GM11168 (cell line): ENCODE measurements around the gene FANCC.

ENCODE experiments used
- in situ Hi-C: fragments of 300-500 bp; cut with MboI; formaldehyde crosslinking; loops from one replicate; pipeline ENCODE4 v1.12.0; 2022; ENCODE audit warnings: low sequenced_read_pairs; ENCODE audit not compliant: unreplicated experiment

Gene FANCC

GRCh38 chr9:95107976-95108375, 209.5 kb downstream of the FANCC start:
- in situ Hi-C loops: no loop called here

- in situ Hi-C loops: no loop called here
Measured at GRCh38 chr9:95107001-95107749, 210.3 kb downstream of the FANCC start.

DNA sequence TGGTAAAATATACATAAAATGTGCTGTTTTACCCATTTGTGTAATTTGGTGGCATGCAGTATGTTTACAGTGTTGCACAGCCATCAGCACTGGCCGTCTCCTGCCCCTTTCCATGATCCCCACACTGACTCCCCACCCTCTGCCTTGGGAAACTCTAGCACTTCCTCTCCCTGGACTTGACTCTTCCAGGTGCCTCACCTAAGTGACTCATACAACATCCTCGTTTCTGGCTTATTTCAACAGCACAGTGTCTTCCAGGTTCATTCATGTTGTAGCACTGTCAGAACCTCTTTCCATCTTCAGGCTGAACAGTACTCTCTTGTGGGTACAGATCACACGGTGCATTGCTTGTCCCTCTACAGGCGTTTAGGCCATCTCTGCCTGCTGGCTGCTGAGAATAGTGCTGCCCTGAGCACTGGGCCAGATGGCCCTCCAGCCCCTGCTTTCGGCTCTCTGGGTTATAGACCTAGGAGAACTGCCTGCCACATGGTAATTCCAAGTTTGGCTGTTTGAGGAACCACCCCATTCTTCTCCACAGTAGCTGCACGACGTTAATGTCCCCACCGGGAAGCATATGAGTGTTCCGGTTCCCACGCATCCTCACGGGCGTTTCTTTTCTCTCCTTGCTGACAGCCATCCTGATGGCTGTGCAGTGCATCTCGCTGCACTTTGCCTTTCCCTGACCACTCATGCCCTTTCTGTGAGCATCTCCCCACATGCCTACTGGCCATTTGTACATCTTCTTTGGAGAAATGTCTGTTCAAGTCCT, 211.8 kb downstream of the FANCC start:
- in situ Hi-C loops: no loop called here

DNA sequence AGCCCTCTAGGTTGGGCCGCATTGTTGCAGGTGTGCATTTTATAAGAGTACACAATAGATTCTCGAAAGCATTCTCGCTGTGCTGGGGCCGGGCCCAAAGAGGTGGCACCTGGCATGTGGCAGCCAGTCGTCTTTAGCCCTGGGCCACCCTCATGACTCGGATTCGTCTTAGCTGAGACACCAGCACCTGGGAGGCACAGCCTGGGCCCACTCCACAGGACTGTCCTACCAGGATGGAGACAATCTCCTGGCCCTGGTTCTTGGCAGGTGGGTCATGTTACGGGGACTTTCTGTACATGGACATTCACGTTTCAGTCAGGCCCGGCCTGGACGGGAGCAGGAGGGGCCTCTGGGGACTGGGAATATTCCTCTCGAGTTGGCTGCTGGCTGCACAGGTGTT, 212.5 kb downstream of the FANCC start:
- in situ Hi-C loops: no loop called here

DNA sequence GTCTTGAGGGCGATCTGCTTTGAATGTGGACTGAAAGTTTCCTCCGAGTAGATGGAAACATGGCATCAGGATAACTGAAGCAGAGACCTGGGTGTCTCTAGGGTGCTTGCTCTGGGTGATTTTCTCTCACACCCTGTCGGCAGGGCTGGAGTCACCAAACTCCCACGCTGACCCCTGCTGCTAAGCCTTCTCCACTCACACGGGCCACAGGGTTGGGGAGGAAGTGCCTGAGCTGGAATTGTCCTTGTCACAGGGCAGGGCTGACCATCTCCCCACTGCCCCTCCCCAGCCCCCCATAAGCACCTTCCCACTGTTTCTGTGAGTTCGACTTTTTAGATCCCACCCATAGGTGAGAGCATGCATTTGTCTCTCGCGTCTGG, 212.9 kb downstream of the FANCC start:
- in situ Hi-C loops: no loop called here

GRCh38 chr9:95103871-95104580, 213.5 kb downstream of the FANCC start:
- in situ Hi-C loops: no loop called here

DNA sequence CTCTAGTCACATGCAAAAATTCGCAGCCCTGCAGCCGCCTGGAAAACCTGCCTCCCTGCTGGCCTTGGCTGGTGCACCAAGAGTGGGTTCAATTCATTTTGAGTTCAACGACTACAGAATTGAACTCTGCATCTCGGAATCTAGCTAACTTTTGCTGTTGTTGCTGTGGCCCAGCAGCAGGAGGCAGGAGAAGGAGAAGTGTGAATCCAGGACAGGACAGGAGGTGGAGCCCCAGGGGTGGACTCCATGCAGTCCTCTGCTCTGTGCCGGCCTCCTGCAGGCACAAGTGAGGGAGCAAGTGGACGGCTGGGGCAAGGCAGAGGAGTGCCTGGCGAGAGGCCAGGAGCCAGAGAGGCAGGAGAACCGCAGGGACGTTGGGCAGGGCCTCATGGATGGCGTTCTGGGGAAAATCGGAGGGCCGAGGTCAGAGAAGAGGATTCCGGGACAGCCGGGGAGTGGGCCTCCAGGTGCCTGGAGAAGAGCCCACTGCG, 214.2 kb downstream of the FANCC start:
- in situ Hi-C loops: no loop called here

DNA sequence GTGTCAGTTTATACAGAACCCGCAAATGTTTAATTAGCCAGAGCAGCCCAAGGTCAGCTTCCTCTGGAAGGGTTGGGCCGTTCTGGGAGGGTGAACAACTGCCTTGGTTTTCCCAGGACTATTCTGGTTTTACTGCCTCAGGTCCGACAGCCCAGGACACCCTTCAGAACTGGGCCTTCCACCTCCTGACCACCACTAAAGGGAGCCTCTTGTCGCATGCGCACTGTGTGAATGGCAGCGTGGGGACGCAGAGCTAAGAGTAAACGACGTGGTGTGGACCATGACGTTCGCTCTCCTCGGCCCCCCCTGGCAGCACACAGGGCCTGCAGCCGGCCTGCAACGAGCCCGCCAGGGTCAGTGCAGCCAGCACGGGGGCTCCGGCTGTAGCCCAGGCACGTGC, 214.9 kb downstream of the FANCC start:
- in situ Hi-C loops: no loop called here

GRCh38 chr9:95102001-95102433, 215.5 kb downstream of the FANCC start:
- in situ Hi-C loops: no loop called here

DNA sequence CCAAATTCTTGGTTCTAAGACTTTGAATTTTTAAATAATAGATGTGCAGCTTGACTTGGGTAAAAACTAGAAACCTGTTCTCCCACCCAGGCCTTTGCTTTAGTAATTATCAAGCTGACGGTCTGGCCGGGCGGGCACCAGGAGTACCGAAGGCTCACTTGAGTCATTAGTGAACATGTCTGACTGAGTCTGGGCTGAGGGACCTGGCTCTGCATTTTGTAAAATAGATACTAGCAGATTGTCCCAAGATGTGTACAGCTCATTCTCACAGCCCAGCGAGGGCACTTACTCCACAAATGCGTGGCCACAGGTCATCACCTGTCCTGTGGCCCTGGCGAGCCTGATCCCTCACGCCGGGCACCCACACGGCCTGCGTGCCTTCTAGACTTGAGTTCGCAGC, 216.2 kb downstream of the FANCC start:
- in situ Hi-C loops: no loop called here

DNA sequence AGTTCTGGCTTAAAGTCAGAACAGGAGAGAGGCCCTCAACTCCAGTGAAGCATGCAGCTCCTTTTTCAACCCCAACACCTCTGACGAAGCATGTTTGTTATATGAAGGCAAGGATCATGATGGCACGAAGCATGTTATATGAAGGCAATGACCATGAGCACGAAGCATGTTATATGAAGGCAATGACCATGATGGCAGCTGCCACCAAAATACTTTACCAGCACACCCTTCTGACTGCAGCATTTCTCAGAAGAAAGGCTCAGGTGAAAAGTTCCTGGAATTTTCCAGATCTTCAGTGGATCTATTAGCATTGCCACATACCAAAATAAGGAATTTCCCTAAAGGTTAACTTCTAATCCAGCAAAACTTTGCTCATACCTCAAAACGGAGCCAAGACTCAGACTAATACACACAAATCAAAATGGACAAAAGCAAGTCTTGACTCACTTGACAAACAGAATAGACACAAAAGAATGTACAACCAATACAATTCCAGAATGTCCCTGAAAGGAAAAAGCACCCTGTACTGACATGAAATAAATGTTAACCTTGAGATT, 217.4 kb downstream of the FANCC start:
- in situ Hi-C loops: no loop called here

- in situ Hi-C loops: no loop called here
Measured at GRCh38 chr9:95099321-95100070, 218.0 kb downstream of the FANCC start.

DNA sequence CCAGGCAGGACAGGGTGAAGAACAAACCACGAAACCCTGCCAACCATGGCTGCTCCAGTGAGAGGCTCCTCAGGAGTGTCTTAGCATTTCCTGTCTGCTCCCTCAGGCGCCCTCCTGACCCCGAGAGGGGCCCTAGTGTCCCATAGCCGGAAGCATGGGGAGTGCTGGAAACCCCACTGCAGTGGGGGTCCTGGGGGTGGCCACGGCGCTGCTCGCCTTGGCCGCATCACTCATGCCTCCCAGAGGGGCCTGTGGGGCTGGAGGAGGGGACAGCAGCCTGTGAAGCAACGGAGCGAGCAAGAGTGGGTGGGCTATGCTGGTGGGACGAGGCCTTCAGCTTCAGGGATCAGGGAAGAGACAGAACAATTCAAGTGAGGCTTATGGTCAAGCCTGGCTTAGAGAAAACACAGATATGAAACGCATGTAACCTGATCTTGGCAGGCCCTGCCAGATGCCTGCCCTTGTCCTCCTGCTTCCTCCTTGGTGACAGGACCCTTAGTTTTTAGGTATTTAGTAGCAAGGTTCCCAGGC, 219.1 kb downstream of the FANCC start:
- in situ Hi-C loops: no loop called here

GRCh38 chr9:95097279-95097678, 220.2 kb downstream of the FANCC start:
- in situ Hi-C loops: no loop called here

GRCh38 chr9:95096807-95097206, 220.7 kb downstream of the FANCC start:
- in situ Hi-C loops: no loop called here

DNA sequence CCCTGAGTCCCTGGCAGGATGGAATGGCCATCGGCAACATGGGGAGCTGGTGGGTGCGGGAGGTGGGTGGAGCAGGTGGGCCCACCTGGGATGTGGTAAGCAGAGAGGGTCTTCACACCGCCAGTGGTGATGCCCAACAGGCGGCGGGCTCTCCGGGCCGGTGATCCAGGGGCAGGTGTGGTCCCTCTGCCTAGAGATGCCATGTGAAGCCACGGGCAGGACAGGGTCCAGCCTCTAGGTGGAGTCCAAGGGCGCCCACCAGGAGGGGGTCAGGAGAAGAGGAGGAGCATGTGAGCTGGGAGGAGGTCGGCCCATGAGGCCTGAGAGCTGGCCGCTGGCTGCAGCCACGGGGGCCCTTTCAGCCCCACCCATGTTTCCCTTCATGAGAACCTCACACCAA, 221.1 kb downstream of the FANCC start:
- in situ Hi-C loops: no loop called here

GRCh38 chr9:95095641-95096355, 221.7 kb downstream of the FANCC start:
- in situ Hi-C loops: no loop called here

GRCh38 chr9:95094002-95094401, 223.5 kb downstream of the FANCC start:
- in situ Hi-C loops: no loop called here

- in situ Hi-C loops: no loop called here
Measured at GRCh38 chr9:95093586-95093985, 223.9 kb downstream of the FANCC start.
